ENCODE measurements around the gene PMP22. TPM values are rescaled to one million over a fixed set of nuclear protein-coding genes. Genes with fewer than 3 reads are reported as not detected.
"Not testable (repeated sequence)": the region's sequence is repeated elsewhere in the genome, so short reads cannot be mapped to it uniquely, and the experiment has no call there.

The PMP22 gene
- total RNA-seq, 2 experiments from 2014 or later: not detected

DNA sequence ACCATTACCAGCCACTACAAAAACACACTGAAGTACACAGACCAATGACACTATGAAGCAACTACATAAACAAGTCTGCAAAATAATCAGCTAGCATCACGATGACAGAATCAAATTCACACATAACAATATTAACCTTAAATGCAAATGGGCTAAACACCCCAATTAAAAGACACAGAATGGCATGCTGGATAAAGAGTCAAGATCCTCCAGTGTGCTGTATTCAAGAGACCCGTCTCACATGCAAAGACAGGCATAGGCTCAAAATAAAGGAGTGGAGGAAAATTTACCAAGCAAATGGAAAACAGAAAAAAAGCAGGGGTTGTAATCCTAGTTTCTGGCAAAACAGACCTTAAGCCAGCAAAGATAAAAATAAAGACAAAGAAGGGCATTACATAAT lies 64.6 kb downstream of the PMP22 start:
- H3K27me3 Mint-ChIP-seq; H3K27ac Mint-ChIP-seq; H3K4me1 Mint-ChIP-seq; ATAC-seq; H3K4me3 Mint-ChIP-seq; H3K36me3 Mint-ChIP-seq; H3K9me3 Mint-ChIP-seq (ENCODE audit: low read depth); DNase-seq; CTCF ChIA-PET: not testable (repeated sequence)

DNA sequence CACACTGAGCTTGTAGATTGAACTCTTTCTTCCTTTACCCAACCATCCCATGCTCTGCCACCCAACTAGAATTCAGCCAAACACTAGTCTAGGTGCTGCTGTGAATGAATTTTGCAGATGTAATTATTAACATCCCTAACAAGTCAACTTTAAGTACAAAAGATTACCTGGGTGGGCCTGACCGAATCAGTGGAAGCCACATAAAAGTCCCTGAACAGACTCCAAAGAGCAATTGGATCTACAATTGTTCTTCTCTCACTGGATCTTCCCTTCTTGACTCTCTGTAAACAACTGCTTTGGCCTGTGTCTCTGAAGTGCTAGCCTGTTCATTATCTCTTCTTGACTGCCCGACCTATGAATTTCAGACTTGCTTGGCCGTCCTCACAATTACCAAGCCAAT lies 67.9 kb downstream of the PMP22 start:
- DNase-seq (no peak), ATAC-seq (no peak)
- Mint-ChIP-seq H3K9me3 (ENCODE audit: low read depth) (peaks cover 7% of the 10 kb centered on the region), H3K27me3 (peaks cover 5% of the 10 kb centered on the region), H3K36me3 (no peaks in the 10 kb centered on the region), H3K4me3 (no peak overlapping the region), H3K27ac (no peak overlapping the region), H3K4me1 (no peaks in the 10 kb centered on the region)
- CTCF ChIA-PET: no interaction called here

DNA sequence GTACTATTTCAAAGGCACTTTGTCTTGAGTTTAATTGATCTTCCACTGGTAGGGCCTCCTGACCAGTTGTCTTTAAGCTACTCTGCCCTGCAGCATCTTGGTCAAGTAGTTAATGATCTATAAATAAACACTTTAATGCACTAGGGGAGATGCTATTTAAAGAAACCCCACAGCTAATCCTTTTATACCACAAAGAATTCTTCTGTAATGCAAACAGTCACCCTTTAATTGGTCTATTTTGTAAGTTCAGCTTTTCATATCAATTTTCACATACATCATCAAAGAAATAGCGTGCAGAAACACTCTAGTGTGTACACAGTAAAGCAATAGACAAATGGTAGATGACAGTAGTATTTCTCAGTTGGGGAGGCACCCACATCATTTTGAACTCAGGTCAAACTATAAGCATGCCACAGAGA lies 70.3 kb downstream of the PMP22 start:
- DNase-seq (no peak), ATAC-seq (no peak)
- peaks cover 5% of the 10 kb centered on the region for H3K27me3 Mint-ChIP-seq
- H3K4me1 Mint-ChIP-seq: no peaks in the 10 kb centered on the region
- H3K27ac Mint-ChIP-seq: no peak overlapping the region
- no peak overlapping the region for H3K4me3 Mint-ChIP-seq
- peaks cover 5% of the 10 kb centered on the region for H3K9me3 Mint-ChIP-seq (ENCODE audit: low read depth)
- no peaks in the 10 kb centered on the region for H3K36me3 Mint-ChIP-seq
- CTCF ChIA-PET: no interaction called here

DNA sequence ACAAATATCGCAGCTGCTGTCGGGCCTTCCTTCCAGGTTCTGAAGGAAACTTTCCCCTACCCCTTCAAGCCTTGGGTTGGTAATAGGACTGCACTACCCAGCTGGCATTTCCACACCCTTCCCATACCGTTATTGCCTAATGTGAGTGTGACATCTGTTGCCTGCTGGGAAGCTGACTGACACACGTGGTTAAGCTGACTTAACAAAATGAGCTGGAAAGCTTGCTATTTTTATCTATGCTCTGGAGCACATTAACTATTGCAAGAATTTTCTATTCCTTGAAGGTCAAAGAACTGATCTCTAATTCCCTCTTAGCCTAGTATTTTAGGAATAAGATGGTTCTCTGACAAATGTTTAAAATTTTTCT lies 79.5 kb downstream of the PMP22 start:
- ATAC-seq: no peak
- H3K27ac Mint-ChIP-seq: no peak overlapping the region
- H3K4me3 Mint-ChIP-seq: no peak overlapping the region
- H3K27me3 Mint-ChIP-seq: peaks cover 4% of the 10 kb centered on the region
- no peaks in the 10 kb centered on the region for H3K4me1 Mint-ChIP-seq
- DNase-seq: no peak
- H3K9me3 Mint-ChIP-seq (ENCODE audit: low read depth): no peaks in the 10 kb centered on the region
- CTCF ChIA-PET: no interaction called here
- no peaks in the 10 kb centered on the region for H3K36me3 Mint-ChIP-seq

DNA sequence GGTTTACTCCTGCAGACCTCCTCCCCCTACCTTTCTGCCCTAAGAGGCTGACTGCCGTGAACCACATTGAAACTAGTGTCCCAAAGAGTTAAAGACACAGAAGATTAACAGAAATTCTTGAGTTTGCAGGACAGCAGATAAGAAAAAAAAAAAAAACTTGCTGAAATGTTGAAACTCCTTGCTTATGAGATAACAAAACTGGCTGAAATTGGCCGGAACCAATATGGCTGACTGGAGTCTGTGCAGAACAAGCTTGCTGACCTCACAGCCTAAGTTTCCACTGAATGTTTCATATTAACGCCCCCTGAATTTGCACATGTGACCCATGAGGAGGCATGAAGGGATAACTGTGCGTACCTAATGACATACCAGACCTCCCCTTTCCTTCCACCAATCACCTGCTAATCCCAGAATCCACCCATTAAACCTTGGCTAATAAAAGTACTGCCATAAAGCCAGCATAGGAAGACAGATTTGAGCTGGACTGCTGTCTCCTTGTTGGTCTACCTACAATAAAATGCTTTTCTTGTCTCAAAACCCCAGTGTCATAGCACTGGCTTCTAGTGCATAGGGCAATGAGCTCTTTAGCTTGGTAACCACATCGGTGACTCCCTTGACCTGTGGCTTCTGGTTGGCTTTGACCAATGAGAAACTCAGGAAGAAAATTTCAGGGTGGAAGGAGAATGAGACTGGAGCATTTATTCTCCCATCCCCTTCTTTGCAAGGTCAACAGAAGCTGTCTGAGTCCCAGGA lies 80.1 kb downstream of the PMP22 start:
- no peaks in the 10 kb centered on the region for H3K9me3 Mint-ChIP-seq (ENCODE audit: low read depth)
- CTCF ChIA-PET: no interaction called here
- H3K36me3 Mint-ChIP-seq: no peaks in the 10 kb centered on the region
- H3K27me3 Mint-ChIP-seq: peaks cover 4% of the 10 kb centered on the region
- no peaks in the 10 kb centered on the region for H3K4me1 Mint-ChIP-seq
- H3K27ac Mint-ChIP-seq: no peak overlapping the region
- ATAC-seq (no peak), DNase-seq (no peak)
- H3K4me3 Mint-ChIP-seq: no peak overlapping the region

DNA sequence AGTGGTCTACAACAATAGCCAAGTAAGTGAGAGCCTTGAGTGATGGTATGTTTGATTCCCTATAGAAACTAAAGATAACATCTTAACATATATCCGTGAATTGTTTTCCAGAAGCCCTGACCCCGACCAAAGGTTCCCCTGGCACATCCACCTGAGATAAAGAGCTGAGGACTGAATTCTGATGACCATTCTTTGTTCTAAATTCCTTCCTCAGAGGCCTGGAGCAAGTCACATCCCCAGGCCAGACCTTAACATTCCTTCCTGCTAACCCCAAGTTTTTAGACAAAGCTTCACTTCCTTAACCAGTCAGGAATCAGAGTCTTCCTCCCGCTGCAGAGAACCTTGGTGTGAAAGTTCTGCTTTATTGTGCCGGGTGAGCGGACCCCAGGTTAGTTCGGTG lies 83.3 kb downstream of the PMP22 start:
- Mint-ChIP-seq H3K4me1 (no peaks in the 10 kb centered on the region), H3K4me3 (no peak overlapping the region), H3K27ac (no peak overlapping the region), H3K9me3 (ENCODE audit: low read depth) (no peaks in the 10 kb centered on the region), H3K36me3 (no peaks in the 10 kb centered on the region), H3K27me3 (peaks cover 5% of the 10 kb centered on the region)
- no peak for DNase-seq
- CTCF ChIA-PET: no interaction called here
- no peak for ATAC-seq

DNA sequence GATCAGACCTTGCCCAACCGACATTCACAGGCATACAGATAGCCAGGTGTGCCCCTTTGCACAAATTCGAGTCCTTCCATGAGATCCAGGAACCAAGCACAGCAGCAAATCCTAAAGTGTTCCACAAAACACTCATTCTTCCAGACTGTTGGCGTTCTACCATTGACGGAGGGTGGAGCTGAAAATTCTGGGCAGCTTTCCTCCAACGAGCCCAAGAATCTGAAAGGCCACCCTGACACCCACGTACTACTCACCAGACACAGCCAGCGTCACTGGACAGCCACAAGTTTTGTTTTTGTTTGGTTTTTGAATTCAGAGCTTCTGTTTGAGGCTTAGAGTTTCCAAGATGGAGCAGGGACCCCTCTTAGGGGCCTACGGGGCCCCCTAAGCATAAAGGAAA lies 83.8 kb downstream of the PMP22 start:
- Mint-ChIP-seq H3K36me3 (no peaks in the 10 kb centered on the region), H3K9me3 (ENCODE audit: low read depth) (no peaks in the 10 kb centered on the region), H3K4me1 (no peaks in the 10 kb centered on the region), H3K27ac (no peak overlapping the region), H3K27me3 (peaks cover 5% of the 10 kb centered on the region), H3K4me3 (no peak overlapping the region)
- CTCF ChIA-PET: no interaction called here
- no peak for ATAC-seq
- no peak for DNase-seq

DNA sequence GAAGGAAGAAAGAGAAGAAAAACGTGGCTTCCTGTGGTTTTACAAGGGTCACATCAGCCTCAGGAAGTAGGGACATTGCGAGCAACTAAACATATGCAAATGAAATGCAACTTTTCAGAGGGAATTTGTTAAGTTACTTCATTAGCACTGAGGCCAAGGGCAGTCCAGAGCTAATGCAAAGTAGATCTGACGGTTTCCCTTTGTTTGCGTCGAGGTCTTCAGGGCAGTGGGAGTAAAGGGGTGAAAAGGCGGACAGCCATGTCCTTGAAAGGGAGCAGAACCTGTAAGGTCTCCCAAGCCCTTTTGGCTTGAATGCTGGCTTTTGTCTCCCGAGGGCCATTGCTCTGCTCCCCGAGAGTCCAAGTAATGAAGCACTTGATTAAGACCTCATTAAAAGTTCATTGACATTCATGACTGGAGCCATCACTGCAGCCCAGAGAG lies 85.0 kb downstream of the PMP22 start:
- CTCF ChIA-PET: no interaction called here
- Mint-ChIP-seq H3K27ac (no peak overlapping the region), H3K9me3 (ENCODE audit: low read depth) (no peaks in the 10 kb centered on the region), H3K27me3 (peaks cover 5% of the 10 kb centered on the region), H3K4me1 (no peaks in the 10 kb centered on the region), H3K4me3 (no peak overlapping the region), H3K36me3 (no peaks in the 10 kb centered on the region)
- no peak for DNase-seq
- ATAC-seq: no peak

Small RNA genes lying within 50 kb of the gene (microRNA-seq; reads per million reads assigned to microRNA genes)
- not detected for gene MIR4731

Other genes starting within 250 kb of the PMP22 start
- not detected for gene TEKT3, start 76.3 kb upstream of the PMP22 start, total RNA-seq
- 1 to 10 TPM; 4.9 to 8.4 TPM for gene CDRT4, start 202.3 kb upstream of the PMP22 start, total RNA-seq

Data from activated CD8-positive, alpha-beta memory T cell treated with anti-CD3 and anti-CD28 coated beads, Interleukin-2, amount 10 ng/mL, durations not matched to agents 7 days and 5 days (primary cell).